K562 (cell line): ENCODE measurements around the gene PDCD6IP. TPM values are rescaled to one million over a fixed set of nuclear protein-coding genes. Genes with fewer than 3 reads are reported as not detected.

ENCODE experiments used
- E2F1 ChIP-seq: sonication (generic); formaldehyde crosslinking; IDR thresholded peaks from 2 replicates; pipeline ENCODE4 v1.8.1; 2023; ENCODE audit warnings: mild to moderate bottlenecking, missing genetic modification reagents, moderate library complexity
- ETV5 ChIP-seq: sonication (generic); formaldehyde crosslinking; IDR thresholded peaks from 2 replicates; pipeline ENCODE4 v1.4.0; 2020; ENCODE audit warnings: low read depth, mild to moderate bottlenecking, missing genetic modification reagents
- HDAC3 ChIP-seq: fragments of 450-650 bp; IDR thresholded peaks from 2 replicates; pipeline ENCODE4 v1.6.1; 2018; ENCODE audit warnings: borderline replicate concordance, mild to moderate bottlenecking, moderate library complexity; ENCODE audit not compliant: partially characterized antibody
- NR0B1 ChIP-seq: fragments of 450-650 bp; IDR thresholded peaks from one replicate; pipeline ENCODE4 v1.6.1; 2018; ENCODE audit warnings: mild to moderate bottlenecking, moderate library complexity; ENCODE audit not compliant: partially characterized antibody
- NRF1 ChIP-seq, 2 experiments: fragments of 450-650 bp; IDR thresholded peaks in 1 of 2; conservative IDR thresholded peaks in 1 of 2; 2 replicates each; pipeline ENCODE4 v1.6.1; 2014; ENCODE audit warnings: mild to moderate bottlenecking in 2 of 2
- OTX1 ChIP-seq: fragments of 450-650 bp; formaldehyde crosslinking; IDR thresholded peaks from 2 replicates; pipeline ENCODE4 v1.4.0; 2022; ENCODE audit warnings: mild to moderate bottlenecking
- POLR3A ChIP-seq: IDR thresholded peaks from 2 replicates; pipeline ENCODE4 v1.6.1; 2011; ENCODE audit warnings: borderline replicate concordance, mild to moderate bottlenecking, moderate library complexity; ENCODE audit not compliant: insufficient read length, insufficient read depth; ENCODE audit errors: extremely low read depth
- ZFP91 ChIP-seq: sonication (generic); formaldehyde crosslinking; IDR thresholded peaks from 2 replicates; pipeline ENCODE4 v1.8.0; 2022; ENCODE audit warnings: mild to moderate bottlenecking, missing genetic modification reagents
- polyA plus RNA-seq, 8 experiments: library from polyadenylated mRNA; depleted of rRNA in 4 of 8; stranded (reverse) in 5 of 8; unstranded in 3 of 8; fragments of >200 nt; fragmentation: Nextera tagmentation in 2 of 8; fragmentation: Illumina TruSeq in 1 of 8; extraction: Ambion mirVana in 2 of 8; extraction: Trizol in 1 of 8; gene quantifications; 2 replicates each; pipeline versions ENCODE4 v1.2.1 to v1.2.3, GENCODE V29; 2011 to 2014; ENCODE audit warnings: inconsistent platforms in 1 of 8, missing spikeins in 1 of 8
- total RNA-seq, 7 experiments: library from RNA; depleted of rRNA in 6 of 7; stranded (reverse); fragments of >200 nt in 6 of 7; fragmentation: Illumina TruSeq in 2 of 7; extraction: Trizol in 2 of 7; gene quantifications; 2 replicates each; pipeline versions ENCODE4 v1.2.1 to v1.2.3, GENCODE V29; 2011 to 2021; ENCODE audit warnings: low replicate concordance in 1 of 7

Gene PDCD6IP
- total and polyA plus RNA-seq, 9 of the 15 experiments (the other 6 are each of a cell fraction or from before 2014, with no cell fraction given): 40.2 to 302 (median 122) TPM

GRCh38 chr3:33829720-33830119 lies 31.3 kb downstream of the PDCD6IP start (continued):
- no peak for TF ChIP-seq E2F1
- TF ChIP-seq NRF1 (conservative IDR thresholded peaks at IDR 0.05 in 1 of 2, IDR thresholded peaks at IDR 0.05 in 1 of 2): no peak
- no peak for TF ChIP-seq POLR3A
- TF ChIP-seq HDAC3: no peak
- no peak for TF ChIP-seq ZFP91 (CRISPR knock-in tag)
- no peak for TF ChIP-seq NR0B1
- no peak for TF ChIP-seq ETV5 (CRISPR knock-in tag)
- TF ChIP-seq OTX1 (CRISPR knock-in tag): no peak
